ENCODE data around the gene TNFRSF9.

The TNFRSF9 gene

GRCh38 chr1:7884757-7885156 is 55.9 kb downstream of the TNFRSF9 start:
- TF ChIP-seq CTCF (conservative IDR thresholded peaks at IDR 0.05; ENCODE audit: low read depth) = no peak
- H3K27ac ChIP-seq = no peak overlapping the region
- no peak for DNase-seq (ENCODE audit: low spot score)
- POLR2A ChIA-PET (ENCODE audit: low non-redundant PET) = no interaction called here
- CTCF ChIA-PET = no interaction called here

GRCh38 chr1:7879228-7879627 is 61.4 kb downstream of the TNFRSF9 start:
- POLR2A ChIA-PET (ENCODE audit: low non-redundant PET) = no interaction called here

GRCh38 chr1:7878027-7878426 is 62.6 kb downstream of the TNFRSF9 start:
- H3K27ac ChIP-seq = no peak overlapping the region
- no peak for TF ChIP-seq CTCF (conservative IDR thresholded peaks at IDR 0.05; ENCODE audit: low read depth)
- ChIA-PET POLR2A (ENCODE audit: low non-redundant PET) (no interaction called here), CTCF (interaction anchor here (0.6 kb wide), 1 partner anchor 288 kb away, joined by 4 read pairs; no protein-coding TSS in a partner anchor)
- no peak for DNase-seq (ENCODE audit: low spot score)

More at GRCh38 chr1:7879228-7879627, 61.4 kb downstream of the TNFRSF9 start:
- H3K27ac ChIP-seq = no peak overlapping the region
- DNase-seq (ENCODE audit: low spot score) = no peak
- TF ChIP-seq CTCF (conservative IDR thresholded peaks at IDR 0.05; ENCODE audit: low read depth) = no peak
- CTCF ChIA-PET = interaction anchor here (0.6 kb wide), 1 partner anchor 34 kb away, joined by 4 read pairs; no protein-coding TSS in a partner anchor

DNA sequence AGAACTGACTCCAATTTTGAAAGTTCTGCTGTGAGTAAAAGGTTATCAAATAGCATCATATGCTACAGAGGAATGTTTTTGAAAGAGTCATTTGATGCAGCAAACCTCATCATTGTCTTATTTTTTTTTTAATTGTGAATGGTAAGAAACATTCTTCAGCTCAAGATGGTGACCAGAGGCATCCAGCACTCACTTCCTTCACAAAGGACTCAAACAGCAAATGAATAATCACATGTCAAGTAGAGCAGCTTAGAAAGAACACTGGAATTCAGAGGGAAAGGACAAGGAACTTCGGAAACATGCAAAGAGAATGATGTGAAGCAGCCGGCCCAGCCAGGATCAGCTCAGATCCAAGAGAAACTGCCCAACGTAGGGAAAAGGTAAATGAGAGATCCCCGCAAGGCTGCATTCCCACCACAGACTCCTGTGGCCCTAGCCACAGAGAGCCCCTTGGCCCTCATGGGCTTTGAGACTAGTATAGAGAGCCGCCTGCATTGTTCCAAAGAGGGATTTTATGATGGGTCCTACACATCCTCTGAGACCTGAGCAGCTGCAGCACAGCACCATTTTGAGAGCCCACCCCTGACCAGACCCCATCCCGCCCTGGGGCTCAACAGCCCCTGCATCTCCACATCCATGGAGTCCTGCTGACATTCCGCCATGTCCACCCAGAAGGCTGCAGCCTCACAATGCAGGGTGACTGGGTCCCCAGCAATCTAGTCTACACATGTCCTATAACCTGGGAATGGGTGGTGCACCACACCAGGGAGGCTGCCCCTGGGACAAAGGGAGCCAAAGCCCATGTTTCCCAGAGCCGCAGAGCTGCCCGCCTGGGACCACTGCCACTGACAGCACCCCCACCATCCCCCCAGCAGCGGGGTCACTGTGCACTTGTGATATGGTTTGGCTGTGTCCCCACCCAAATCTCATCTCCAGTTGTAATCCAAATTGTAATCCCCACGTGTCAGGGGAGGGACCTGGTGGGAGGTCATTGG is 66.5 kb downstream of the TNFRSF9 start:
- CTCF ChIA-PET = no interaction called here
- H3K27ac ChIP-seq = no peak overlapping the region
- POLR2A ChIA-PET (ENCODE audit: low non-redundant PET) = no interaction called here
- no peak for TF ChIP-seq CTCF (conservative IDR thresholded peaks at IDR 0.05; ENCODE audit: low read depth)
- DNase-seq (ENCODE audit: low spot score) = no peak

GRCh38 chr1:7871136-7871535 is 69.5 kb downstream of the TNFRSF9 start:
- no peak for TF ChIP-seq CTCF (conservative IDR thresholded peaks at IDR 0.05; ENCODE audit: low read depth)
- ChIA-PET POLR2A (ENCODE audit: low non-redundant PET) (no interaction called here), CTCF (no interaction called here)
- DNase-seq (ENCODE audit: low spot score) = no peak
- no peak overlapping the region for H3K27ac ChIP-seq

DNA sequence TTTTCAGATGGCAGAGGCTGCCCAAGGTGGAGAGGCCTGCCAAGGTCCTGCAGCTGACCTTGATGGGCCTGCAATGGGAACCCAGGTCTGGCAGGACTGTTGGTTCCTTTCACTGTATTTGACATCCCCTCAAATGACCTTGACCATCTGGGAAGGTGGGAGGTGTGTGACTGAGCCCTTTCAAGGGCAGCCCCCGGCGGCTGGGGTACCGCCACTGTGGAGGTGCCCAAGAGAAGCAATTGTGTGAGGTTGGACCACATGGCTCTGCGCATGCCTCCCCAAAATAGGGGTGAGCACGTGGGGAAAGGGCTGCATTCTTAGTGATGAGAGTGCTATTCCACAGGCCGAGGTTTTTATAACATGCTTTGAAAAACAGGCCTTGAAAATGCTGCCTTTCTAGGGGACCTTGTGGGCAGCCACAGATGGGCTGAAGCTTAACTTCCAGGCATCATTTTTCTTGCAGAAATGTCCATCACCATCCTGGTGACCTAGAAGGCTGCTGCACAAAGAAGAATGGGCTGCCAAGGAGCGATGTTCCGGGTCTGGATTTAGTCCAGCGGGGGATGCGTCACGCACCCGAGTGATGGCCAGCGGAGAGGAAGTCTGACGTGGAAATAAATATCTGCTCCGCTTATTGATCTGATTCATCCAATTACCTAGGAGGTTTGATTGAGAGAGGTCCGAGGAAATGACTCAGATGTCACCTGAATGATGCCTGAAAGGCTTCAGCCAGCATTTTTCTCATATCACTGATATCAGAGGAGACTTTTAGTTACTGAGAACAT is 71.3 kb downstream of the TNFRSF9 start:
- DNase-seq (ENCODE audit: low spot score) = no peak
- ChIA-PET POLR2A (ENCODE audit: low non-redundant PET) (no interaction called here), CTCF (no interaction called here)
- no peak overlapping the region for H3K27ac ChIP-seq
- no peak for TF ChIP-seq CTCF (conservative IDR thresholded peaks at IDR 0.05; ENCODE audit: low read depth)
